DMS153 treated with DMSO at 0.1 percent for 48 hours (cell line): Measurements from ENCODE around the gene CLCNKA.
"Not testable (repeated sequence)": the region's sequence is repeated elsewhere in the genome, so short reads cannot be mapped to it uniquely, and the experiment has no call there.

Experiments used
- DNase-seq: peaks from one replicate; lab custom pipeline; 2025; ENCODE audit not compliant: unreplicated experiment; lab: John Stamatoyannopoulos, UW

Gene CLCNKA

DNA sequence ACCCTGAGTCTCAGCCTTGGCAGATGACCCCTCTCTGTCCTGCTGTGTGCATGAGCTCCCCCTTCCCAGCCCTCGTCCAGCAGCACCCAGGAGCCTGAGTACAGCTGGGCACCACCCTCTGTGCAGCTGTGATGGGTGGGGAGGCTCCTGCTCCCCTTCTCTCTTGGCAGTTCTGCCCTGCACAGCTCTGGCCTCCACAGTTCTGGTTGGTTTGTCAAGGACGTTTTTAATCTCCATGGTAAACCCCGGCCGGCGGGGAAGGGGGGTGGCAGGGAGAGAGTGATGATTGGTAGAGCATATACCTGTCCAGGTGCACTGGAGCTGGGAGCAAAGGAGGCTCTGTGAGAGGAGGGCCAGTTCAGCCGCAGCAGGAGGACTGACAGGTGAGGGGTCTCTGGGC is at the start of gene CLCNKA:
Gene CLCNKA, plus strand, starts transcription at position 356 of the 400 bp plus-strand sequence. CDS start 584 bp downstream, outside the sequence.
- no peak for DNase-seq

DNA sequence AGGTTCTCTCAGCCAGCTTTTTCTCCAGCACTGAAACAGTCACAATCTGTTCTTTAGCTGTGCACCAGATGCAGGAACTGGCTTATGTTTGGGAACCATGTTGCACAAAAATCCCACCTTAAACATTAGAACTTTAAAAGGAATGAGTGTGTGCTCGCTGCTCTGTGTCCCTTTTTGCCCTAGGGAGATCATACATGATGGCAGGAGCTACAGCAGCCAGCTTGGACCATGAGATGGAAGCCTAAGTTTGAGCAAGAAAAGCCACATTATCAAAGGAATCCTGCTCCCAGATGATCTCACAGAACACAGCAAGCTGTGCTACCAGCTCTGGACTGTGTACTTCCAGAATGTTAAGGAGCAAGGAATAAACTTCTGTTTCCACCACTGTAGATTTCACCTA is 49.4 kb upstream of the CLCNKA start:
- DNase-seq = no peak

DNA sequence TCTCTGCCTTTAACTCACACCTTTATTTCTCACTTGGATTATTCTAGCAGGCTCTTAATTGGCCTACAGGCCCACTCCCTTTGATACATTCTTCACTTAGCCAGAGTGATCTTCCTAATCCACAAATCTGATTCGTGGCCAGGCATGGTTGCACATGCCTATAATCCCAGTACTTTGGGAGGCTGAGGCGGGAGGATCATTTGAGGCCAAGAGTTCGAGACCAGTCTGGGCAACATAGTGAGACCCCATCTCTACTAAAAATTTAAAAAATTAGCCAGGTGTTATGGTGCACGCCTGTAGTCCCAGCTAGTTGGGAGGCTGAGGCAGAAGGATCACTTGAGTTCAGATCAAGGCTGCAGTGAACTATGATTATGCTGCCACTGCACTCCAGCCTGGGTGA is 48.1 kb upstream of the CLCNKA start:
- no peak for DNase-seq

DNA sequence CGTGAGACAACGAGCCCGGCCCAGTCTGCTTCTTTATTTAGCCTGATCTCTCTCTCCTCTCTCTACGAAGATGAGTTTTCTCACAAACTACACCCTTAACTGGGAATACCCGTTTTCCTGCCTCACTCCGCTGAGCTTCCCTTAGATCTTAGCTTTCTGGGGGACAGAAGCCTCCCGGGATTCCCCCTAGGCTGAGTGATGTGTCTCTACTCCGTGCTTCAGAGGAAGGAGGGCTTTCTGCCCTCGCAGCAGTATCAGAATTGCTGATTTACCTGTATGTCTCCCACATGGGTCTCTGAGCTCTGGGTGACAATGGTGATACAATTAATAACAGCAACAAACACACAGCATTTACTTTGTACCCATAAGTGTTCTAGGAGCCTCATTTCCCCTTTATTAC is 47.0 kb upstream of the CLCNKA start:
- no peak for DNase-seq

DNA sequence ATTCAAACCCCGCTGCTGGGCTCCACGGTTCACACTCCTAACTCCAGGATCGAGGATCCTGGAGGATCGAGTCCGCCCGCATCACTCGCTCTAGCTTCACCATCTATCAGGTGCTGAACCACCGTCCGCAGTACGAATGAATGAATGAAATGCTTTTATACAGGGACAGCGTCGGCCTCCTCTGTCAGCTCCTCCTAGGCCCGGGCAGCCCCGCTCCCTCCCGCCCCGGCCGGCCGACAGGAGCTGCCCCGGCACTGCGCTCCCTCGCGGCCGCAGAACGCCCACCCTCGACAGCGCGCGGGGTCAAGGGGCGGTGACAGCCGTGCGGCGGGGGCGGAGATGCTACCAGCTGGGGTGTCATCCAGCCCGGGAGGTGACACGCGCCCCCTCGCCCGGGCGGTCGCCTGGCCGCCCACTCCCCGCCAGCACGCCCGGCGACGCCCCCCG is 46.5 kb upstream of the CLCNKA start:
- no peak for DNase-seq

DNA sequence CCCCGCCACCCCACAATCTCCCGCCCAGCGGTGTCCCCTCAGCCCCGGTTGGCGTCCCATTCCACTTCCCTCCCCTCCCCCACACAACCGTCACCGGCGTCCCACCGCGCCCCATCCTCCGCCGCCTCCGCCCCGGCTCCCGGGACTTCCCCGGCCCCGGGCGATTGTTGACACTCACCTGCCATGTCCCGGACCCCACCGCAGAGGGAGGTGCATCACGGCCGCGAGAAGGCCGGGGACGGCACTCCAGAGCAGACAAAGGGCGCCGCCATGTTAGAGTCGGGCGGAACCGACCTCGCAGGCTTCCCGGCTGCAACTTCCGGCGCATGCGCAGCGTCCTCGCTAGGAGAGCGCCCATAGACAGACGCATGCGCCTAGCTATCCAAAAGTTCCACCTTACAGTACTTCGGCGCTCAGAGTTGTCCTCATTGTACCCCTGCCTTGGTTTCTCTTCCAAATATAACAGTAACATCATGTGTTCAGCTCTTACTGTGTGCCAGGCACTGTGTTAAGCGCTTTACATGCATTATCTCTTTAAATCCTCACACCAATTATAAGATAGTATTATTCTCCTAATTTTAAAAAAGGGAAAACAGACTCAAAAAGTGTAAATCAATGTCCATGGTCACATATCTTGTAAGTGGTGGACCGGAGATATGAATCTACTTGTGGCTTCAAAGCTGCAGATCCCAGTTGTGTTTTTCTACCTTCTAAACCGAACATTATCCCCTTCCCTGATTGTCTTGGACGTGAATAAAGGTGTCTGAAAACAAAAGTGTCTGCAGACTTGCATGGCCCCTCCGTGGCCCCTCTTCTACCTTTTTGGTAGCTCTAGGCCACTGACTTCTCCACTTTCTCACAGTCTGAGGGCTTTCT is 45.8 kb upstream of the CLCNKA start, which contains the start of gene ZBTB17:
Gene ZBTB17, minus strand, starts transcription at position 297 of the 876 bp plus-strand sequence. CDS start 27,606 bp downstream, outside the sequence.
- DNase-seq = peak; percentile 86

DNA sequence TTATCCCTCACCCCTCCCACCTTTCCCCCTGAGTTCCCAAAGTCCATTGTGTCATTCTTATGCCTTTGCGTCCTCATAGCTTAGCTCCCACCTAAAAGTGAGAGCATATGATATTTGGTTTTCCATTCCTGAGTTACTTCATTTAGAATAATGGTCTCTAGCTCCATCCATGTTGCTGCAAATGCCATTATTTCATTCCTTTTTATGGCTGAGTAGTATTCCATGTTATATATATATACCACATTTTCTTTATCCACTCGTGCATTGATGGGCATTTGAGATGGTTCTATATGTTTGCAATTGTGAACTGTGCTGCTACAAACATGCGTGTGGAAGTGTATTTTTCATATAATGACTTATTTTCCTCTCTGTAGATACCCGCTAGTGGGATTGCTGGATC is 43.9 kb upstream of the CLCNKA start:
- DNase-seq = not testable (repeated sequence)

DNA sequence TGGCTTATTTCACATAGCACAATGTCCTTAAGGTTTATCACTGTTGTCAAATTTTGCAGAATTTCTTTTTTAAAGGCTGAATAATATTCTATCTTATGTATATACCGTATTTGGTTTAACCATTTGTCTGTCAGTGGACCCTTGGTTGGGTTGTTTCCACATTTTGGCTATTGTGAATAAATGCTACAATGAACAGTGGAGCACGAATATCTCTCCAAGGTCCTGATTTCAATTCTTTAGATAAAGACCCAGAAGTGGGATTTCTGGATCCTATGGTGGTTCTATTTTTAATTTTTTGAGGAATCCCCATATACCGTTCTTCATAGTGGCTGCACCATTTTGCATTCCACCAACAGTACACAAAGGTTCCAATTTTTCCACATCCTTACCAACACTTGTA is 40.2 kb upstream of the CLCNKA start:
- no peak for DNase-seq

DNA sequence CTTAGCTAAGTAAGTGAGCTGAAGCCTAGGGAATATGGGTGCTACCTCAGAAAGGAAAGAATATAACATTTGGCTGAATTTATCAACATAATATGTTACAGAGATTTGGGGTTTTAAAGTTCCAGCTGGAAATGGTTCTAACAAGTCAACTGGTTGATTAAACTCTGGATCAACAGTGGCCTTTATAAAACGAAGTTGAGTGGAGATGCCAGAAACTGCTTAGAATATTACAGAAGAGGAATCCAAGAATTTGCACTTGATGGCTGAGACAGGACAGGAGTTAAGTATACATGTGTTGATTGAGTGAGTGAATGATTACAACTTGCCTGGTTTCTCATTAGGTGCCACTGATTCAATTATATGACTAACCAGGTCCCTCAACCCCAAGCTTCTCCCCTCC is 38.6 kb upstream of the CLCNKA start:
- DNase-seq = no peak

DNA sequence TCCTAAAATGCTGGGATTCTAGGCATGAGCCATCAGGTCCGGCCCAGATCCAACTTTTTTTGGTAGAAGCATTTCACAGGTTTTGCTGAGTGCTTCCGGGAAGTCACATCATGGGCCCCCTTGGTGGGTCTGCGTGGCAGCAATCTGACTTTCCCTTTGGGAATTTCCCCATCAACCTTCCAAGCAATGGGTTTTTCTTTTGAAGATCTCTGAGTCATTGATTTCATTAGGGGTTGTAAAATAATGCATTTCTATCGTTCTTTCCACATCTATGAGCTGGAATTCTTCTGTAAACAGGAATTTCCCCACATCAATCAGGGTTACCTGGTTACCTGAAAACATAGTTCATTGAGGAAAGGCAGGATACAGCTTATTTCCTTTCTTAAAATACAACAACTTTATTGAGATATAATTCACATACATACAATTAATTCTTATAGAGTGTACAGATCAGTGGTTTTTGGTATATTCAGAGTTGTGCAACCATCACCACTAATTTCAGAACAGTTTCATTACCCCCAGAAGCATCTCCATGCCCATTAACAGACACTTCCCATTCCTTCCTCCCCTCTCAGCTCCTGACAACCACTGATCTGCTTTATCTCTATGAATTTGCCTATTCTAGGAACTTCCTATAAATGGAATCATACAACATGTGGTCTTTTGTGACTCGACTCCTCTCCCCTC is 36.1 kb upstream of the CLCNKA start:
- DNase-seq = no peak

DNA sequence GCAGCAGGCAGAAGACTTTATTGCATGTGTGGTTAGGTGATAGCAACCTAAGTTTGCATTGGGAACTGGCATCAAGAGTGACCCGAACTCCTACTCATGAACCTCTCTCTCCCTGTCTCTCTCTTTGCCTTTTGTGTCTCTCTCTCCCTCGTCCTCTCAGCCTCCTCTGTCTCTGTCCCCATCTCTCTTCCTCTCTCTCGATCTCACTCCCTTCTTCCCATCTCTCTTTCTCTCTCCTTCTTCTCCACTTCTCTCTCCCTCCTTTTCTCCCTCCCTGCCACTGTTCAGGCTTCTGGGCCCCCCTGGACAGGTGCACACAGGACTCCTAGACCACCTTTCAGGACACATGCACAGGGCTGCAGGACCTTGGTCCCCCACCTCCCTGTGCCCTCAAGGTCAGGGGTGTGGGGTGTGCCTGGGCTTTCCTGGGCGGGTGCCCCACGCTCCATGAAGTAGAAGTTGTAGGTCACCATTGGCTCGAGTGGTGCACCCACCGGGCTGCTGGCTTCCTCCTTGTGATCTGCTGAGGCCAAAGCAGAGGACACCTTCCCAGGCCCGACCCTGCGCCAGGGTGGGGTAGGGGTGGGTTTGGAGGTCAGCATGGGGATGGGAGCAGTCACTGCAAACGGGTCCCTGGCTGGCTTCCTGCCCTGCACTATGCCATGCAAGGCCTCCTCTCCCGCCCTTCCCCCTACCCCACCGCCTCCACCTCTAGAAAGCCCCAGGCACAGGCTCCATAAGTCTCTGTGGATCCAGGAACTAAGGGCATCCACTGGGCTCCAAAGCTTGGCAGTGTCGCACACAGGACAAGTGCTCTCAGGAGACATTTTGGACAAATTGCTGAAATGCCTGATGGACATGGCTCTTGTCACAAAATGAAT is 32.7 kb upstream of the CLCNKA start:
- DNase-seq = no peak

DNA sequence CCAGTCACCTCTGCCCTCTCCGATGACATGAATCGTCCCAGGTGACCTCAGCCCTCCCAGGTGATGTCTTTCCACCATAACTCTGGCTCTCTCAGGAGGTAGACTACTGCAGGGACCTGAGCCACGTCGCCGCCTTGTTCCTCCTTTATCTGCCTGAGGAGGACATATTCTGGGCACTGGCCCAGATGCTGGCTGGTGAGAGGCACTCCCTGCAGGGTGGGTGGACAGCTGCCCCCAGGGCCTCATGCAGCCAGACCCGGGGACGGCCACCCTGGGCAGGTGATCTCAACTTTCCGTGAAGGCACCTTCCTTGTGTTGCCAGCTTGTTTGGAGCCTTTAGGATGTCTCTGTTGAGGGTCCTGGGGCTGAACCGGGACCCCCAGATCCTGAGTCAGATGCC is 32.1 kb upstream of the CLCNKA start:
- no peak for DNase-seq

DNA sequence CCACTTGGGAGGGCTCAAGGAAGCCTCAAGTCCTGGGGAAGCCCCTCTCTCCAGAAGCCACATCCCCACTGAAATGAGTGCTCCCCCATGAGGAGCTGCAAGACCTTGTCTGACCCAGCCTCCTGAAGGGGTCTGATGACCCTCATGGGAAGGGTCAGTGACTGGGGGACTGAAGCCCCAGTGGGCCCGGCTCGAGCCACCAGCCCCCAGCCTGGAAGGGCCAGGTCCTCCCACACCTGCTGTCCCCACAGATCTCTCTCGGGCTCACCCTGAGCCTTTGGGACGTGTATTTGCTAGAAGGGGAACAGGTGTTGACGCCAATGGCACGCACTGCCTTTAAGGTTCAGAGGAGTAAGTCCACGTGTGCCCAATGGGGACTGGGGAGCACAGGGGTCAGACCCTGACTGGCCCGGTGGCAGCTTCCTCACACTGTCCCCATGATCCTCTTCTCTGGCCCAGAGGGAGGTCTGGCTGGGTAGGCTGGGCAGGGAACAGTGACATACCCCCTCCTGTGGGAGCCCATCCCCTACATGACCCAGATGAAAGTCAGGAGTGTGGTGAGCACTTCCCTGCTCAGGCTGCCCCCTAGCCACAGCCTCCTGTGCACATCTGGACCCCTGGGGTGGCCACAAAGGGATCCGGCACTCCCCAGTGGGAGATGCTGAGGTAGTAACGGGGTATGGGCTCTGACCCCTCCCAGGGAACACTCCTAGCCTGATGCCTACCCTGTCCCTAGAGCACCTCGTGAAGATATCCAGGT is 30.2 kb upstream of the CLCNKA start:
- no peak for DNase-seq

DNA sequence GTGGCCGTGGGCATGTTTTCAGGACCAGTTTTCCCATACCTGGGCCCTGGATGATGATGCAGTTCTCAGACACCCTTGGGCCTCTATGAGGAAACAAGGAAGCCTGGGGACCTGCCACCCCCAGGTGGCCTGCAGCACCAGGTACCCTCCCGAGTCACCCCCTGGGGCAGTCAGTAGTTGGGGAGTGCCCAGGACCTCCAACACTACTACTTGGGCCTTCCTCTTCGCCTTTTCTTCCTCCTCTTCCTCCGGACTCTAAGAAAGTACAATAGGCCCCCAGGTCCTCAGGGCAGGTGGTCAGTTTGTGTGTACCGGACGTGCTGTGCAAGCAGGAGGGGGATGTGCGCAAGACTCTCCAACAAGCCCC is 29.7 kb upstream of the CLCNKA start:
- no peak for DNase-seq

DNA sequence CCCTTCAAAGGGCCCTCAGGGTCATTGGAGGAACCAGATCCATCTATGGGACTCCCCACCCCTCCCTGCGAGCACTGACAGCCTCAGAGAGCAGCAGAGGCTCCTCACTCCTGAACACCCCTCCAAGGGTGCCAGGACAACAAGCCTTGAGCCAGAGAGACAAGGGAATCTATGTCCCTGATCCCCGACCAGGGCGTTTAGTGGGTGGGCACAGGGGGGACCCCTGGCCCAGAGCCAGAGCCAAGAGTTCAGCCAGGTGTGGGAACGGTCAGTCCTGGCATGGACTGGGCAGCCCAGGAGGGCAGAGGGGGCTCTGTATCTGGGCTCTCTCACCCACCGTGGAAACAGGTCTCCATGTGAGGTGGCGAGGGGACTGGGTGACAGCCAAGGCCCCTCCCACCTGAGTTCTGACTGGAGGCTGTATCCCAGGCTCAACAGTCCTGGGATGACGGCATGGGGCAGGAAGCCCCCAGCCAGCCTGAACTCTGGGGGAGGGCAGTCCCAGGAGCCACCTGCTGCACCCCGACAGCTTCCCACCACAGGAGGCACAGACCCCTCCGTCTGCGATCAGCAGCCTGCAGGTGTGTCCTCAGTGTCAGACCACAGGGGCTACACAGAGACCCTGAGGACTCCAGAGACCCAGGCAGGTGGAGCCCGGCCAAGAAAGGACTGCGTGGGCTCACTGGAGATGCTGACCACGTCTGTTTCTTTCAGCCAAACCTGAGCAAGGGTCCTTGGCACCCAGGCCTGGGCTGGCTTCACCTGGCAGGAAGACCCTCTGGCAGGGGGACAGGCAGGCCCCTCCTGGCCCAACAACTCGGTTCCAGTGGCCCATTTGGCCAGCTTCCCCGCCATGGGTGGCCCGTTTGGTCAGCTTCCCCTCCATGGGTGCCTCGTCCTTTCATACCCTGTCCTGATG is 29.0 kb upstream of the CLCNKA start:
- DNase-seq = no peak

DNA sequence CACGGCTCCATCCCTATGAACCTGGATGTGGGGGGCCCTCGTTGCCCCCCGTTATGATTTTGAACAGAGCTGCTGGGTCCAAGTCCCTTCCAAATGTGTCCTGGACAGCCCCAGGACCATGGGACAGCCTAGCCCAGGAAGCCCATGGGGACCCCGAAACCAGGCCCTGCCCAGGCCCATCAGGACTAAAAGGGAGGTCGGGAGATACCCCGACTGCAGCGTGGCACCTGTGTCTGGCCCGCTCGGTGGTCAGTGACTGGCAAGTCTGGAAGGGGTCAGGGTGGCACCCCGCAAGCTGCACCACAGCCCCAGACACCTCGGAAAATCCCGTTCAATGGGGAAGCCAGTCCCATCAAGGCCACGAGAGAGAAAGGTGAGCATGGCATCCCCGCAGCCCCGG is 28.2 kb upstream of the CLCNKA start:
- no peak for DNase-seq

DNA sequence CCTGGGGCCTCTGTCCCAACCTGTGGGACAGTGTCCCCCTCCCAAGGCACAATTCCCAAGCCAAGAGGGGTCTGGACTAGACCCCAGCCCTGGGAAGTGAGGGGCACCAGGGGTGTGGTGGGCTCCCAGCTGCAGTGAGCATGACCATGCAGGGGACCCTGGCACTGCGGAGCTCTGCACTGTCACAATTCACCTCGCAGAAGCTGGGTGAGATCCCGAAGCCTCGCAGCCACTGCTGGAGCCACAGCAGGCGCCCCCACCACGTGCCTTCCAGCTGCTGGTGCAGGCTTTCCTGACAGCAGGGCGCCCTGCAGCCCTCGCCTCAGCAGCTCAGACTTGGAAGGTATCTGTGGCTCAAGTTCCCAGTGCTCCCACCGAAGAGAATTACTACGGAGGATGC is 27.8 kb upstream of the CLCNKA start:
- no peak for DNase-seq

DNA sequence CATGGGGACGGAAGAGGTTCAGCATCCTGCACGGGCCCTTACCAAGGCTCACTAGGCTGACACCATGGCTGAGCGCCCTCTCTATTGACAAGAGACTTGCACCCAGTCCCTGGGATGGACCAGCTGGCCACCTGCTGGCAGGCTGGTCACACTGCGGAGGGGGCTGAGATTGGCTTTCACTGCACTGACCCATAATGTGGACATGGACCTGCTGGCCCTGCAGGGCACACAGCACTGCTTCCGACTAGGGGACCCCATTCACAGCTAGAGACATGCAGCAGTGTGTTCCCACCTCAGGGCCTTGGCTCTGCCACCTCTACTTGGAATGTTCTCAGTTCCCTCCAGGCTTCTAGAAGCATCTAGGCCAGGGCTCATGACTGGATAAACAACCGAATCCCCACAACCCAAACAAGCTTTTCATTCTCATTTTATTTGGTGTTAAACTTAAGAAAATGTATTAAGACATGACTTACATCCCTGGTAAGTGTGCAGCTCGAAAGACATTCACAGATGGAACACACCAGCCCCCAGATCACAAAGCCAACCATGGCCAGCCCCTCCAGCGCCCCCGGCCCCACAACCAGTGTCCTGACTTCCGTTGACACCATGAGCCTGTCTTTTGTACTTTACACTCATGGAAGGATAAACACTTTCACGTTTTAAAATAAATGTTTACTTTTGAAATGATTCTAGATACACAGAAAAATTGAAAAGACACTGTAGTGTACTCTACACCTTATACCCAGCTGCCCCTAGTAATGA is 27.1 kb upstream of the CLCNKA start:
- no peak for DNase-seq

DNA sequence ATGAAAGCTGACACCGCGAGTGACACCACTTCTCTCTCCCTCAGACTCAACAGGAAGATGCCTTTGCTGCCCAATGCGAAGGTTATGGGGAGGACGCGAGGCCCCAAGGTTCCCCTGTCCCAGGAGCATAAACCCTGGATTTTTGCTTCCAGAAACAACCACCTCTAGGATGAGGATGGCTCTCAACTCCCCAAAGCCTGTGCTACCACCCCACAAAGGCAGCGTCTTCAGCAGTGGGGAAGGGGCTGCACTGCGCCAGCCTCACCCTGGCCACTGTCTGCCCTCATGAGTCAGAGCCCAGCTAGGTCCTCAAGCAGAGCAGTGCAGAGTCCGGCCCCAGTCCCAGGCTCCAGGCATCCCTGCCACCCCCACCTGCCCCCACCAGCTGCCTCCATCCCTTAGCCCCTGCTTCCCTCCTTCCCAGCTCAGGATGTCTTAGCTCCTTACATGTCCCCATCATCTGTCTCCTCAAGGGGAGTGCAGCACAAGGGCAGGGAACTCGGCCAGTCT is 24.7 kb upstream of the CLCNKA start:
- DNase-seq = no peak
